Stimulated activated CD4-positive, alpha-beta T cell treated with anti-CD3 and anti-CD28 coated beads, TNF-alpha, amount 100 ng/mL, for 4 hours (primary cell): ENCODE data around the gene DCC.
"Not testable (repeated sequence)": the region's sequence is repeated elsewhere in the genome, so short reads cannot be mapped to it uniquely, and the experiment has no call there.

Source experiments
- DNase-seq, 3 experiments: peaks; one replicate each; pipeline ENCODE4 v3.0.0-alpha.2; 2020; ENCODE audit warnings: low read depth in 3 of 3

DCC gene

DNA sequence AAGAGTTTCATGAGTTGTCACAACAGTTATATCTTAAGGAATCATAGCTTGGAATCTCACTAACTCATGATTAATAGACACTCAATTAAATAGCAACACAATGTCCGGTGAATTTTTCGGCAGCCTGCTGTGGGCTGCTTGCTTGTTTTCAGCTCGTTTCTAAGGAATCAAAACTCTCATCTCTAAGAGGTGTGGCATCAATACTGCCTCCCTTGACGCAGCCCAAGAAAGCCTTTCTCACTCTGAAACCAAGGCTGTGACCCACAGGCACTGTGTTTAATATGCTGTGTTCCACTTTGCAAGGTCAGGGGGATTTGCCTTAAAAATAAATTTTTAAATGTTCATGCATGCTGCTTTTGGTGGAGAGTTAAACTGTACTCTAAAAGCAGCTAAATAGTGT is 5.4 kb downstream of the DCC start:
- DNase-seq = no peak

DNA sequence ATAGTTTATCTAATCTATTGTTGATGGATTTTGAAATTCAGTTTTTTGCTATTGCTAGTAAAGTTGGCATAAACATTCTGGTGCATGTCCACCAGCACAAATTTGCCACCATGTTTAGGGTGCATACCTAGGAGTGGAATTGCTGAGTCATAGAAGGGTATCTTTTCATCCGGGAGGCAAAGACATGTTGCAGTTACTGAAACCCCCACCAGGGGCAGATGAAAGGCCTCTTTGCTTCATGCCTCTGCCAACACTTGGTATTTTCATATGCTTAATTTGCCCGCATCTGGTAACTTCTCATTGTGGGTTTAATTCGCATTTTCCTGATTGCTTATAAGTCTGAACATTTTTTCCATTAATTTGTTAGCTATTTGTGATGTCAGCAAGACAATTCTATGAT is 8.2 kb downstream of the DCC start:
- DNase-seq = no peak

DNA sequence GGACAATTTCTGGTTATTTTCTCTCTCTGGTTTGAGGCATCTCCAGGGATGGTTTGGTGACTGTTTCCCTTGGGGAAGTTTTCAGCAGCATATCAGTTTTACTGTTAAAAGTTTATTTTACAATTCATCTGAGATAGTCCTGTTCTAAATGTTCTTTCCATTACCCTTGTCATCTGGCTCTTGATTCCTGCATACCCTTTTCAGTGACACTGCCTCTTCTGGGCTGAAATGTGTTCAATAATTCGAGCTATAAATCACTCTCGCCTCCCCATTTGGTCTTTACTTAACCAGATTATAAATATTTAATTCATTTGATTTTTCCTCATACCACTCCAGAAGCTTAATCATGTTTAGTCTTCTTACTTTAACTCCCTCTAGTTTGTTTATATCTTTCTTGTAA is 9.5 kb downstream of the DCC start:
- DNase-seq = no peak

GRCh38 chr18:52352920-52353319 is 12.9 kb downstream of the DCC start:
- DNase-seq = no peak

DNA sequence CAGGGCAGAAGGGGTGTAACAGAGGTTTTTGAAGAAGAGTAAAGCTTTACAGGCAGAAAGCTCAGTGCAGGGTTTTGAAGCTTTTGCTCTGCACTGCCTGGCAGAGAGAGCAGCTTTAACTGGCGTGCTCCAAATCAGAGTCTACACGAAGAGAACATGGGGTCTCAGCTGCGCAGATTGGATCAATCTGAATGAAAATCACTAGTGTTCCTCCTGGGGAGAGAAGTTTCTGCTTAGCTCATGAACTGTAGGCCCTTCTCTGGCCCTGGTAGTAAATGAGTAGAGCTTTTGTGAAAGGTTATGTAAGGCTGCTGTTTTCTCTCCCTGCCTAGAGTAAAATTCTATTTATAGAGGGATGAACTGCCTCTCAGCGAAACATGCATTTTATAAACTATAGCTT is 13.6 kb downstream of the DCC start:
- DNase-seq = no peak

- no peak for DNase-seq
Observed at GRCh38 chr18:52363861-52364260, 23.9 kb downstream of the DCC start.

DNA sequence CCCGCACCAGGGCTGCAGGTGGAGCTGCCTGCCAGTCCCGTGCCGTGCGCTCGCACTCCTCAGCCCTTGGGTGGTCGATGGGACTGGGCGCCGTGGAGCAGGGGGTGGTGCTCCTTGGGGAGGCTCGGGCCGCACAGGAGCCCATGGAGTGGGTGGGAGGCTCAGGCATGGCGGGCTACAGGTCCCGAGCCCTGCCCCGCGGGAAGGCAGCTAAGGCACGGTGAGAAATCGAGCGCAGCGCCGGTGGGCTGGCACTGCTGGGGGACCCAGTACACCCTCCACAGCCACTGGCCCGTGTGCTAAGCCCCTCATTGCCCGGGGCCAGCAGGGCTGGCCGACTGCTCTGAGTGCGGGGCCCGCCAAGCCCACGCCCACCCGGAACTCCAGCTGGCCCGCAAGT is 26.9 kb downstream of the DCC start:
- DNase-seq = not testable (repeated sequence)

- DNase-seq = no peak
Observed at GRCh38 chr18:52367953-52368742, 28.2 kb downstream of the DCC start.

- DNase-seq = no peak
Observed at GRCh38 chr18:52370841-52371240, 30.8 kb downstream of the DCC start.

DNA sequence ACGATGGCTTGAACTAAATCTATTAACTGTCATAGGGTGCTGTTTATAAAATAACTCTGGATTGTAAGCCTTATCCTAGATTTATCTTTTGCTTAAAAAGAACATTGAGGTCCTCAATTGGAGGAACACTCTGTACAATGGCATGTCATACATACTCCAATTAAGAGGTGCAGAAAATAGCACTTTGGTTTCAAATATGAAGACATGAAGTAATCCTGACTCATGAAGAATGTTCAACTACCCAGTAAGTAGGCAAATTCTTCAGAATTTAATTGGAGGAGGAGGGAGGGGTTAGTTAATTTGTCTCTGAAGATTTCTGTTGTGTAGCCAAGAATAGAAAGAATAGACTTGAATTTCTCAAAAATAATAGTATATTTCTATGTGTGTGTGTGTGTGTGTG is 36.1 kb downstream of the DCC start:
- DNase-seq = no peak

DNA sequence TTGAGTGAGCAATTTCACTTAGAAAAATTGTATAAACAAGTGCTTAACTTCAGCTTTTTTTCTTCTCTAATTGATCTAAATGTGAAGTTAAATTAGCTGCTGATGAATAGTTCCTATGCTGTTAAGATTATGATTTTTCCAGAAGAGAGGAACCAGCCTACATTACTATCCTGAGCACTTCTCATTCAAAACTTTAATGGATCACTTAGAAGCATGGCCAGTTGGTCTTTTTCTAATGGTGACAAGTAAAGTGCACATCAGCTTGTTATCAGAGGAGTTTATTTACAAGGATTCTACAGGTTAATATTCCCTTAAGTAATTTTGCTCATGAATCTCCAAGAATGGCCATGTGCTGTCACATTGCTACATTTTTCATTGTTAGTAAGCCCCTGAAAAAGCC is 37.1 kb downstream of the DCC start:
- DNase-seq = no peak

- DNase-seq = no peak
Observed at GRCh38 chr18:52386306-52386705, 46.3 kb downstream of the DCC start.

- no peak for DNase-seq
Observed at GRCh38 chr18:52387175-52387574, 47.2 kb downstream of the DCC start.

GRCh38 chr18:52391810-52392559 is 52.0 kb downstream of the DCC start:
- DNase-seq = no peak

GRCh38 chr18:52394602-52395001 is 54.6 kb downstream of the DCC start:
- DNase-seq = no peak

- DNase-seq = no peak
Observed at GRCh38 chr18:52395146-52395852, 55.3 kb downstream of the DCC start.

DNA sequence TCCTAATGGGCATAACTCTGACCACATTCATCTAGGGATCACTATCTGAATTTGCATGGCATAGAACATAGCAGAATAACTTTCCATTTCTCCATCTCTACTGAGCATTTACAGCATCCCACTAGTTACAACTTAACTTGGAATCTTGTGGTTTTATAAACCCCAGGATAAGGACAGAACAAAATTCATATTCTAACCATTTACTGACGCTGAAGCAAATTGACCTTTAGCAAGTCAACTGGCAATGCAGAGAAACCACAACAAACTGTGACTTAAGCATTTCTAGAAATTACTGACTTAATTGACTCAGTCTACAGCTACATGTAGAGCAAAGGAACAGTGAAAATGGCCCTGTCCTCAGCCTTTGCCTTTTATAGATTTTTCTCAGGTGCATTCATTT is 61.2 kb downstream of the DCC start:
- DNase-seq = no peak

GRCh38 chr18:52402814-52403213 is 62.8 kb downstream of the DCC start:
- no peak for DNase-seq

GRCh38 chr18:52403291-52404021 is 63.5 kb downstream of the DCC start:
- no peak for DNase-seq

DNA sequence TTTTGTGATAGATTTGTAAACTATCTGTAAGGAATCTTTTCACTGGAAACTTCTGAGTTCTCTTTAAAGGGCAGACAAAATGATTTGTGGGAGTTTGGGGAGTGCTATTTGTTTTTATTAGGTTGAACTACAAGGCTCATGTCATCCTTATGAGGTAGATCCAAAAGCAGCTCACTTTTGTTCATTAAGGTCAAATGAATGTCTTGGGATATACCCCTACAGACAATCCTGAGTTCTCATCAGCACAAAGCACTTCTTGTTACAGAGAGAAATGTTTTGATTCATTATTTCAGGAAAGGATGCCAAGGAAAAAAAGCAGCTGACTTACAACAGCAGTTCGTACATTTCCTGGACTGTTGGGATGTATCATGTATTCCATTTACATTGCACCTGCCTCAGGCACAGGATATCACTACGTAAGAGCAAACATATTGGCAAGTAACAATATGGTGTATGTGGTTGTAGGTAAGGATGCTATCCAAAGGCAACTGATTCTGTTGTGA is 68.9 kb downstream of the DCC start:
- no peak for DNase-seq

DNA sequence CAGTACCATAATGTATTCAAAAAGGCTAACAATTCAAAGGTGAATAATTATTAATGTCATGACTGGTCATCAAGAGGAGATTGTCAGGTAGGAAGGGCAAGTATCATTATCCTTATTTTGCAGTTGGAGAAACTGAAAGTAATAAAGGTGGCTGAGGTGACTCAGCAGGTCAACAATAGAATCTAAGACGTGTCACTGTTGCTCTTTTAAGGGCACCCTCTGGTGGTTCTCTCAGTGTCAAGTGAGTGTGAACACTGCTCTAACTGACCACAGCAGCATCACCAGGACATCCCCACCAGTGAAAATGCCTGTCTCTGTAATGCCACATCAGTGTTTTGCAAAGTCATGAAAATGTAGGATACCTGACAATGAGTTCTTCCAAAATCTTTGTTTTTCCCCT is 69.7 kb downstream of the DCC start:
- no peak for DNase-seq

DNA sequence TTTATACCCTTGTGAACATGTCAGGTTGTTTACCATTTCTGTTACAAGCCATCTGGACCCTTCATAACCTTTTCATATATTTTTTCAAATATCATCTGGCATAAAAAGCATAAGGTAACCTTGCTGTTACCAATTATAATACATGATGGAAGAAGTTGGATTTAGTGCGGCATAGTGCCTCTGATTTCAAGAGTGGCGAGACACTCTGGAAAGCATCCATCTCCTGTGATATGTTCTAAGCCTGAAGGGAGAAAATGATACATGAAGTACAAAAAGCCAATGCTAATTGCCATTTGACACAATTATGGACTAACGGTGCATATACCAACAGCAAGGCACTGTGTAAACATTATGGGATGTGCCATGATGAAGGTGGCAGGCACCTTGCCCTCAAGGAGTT is 75.1 kb downstream of the DCC start:
- no peak for DNase-seq
